ENCODE measurements around the gene UST. TPM values are rescaled to one million over a fixed set of nuclear protein-coding genes. Genes with fewer than 3 reads are reported as not detected.

The UST gene
- total RNA-seq, 2 experiments from 2014 or later = 1.2 to 1.5 TPM

GRCh38 chr6:149014631-149015534, 268.1 kb downstream of the UST start:
- Mint-ChIP-seq H3K27me3 (no peaks in the 10 kb centered on the region), H3K4me1 (ENCODE audit: low read depth) (peaks cover 3% of the 10 kb centered on the region), H3K27ac (no peak overlapping the region), H3K4me3 (no peak overlapping the region), H3K36me3 (ENCODE audit: low read depth) (no peaks in the 10 kb centered on the region), H3K9me3 (no peaks in the 10 kb centered on the region)
- ATAC-seq = no peak
- intact Hi-C loops (cut with micrococcal nuclease) = no loop called here
- DNase-seq = no peak
- no peak for TF ChIP-seq CTCF (IDR thresholded peaks at IDR 0.05)
- ChIA-PET POLR2A (interaction anchor here (0.8 kb wide), 1 partner anchor 472 kb away, joined by 3 read pairs; no protein-coding TSS in a partner anchor), CTCF (interaction anchor here (0.9 to 1.4 kb wide), 3 partner anchors 10 to 68 kb away, joined by 3 to 5 read pairs (median 4); no protein-coding TSS in a partner anchor)

- H3K4me1 Mint-ChIP-seq (ENCODE audit: low read depth) = peaks cover 3% of the 10 kb centered on the region
- POLR2A ChIA-PET = no interaction called here
- intact Hi-C loops (cut with micrococcal nuclease) = no loop called here
These were observed 269.0 kb downstream of the UST start for GRCh38 chr6:149015535-149016525.

GRCh38 chr6:149016716-149017115, 269.9 kb downstream of the UST start:
- Mint-ChIP-seq H3K27ac (no peak overlapping the region), H3K27me3 (no peaks in the 10 kb centered on the region), H3K36me3 (ENCODE audit: low read depth) (no peaks in the 10 kb centered on the region), H3K4me3 (no peak overlapping the region), H3K4me1 (ENCODE audit: low read depth) (peaks cover 3% of the 10 kb centered on the region), H3K9me3 (no peaks in the 10 kb centered on the region)
- DNase-seq (no peak), ATAC-seq (no peak)
- TF ChIP-seq CTCF (IDR thresholded peaks at IDR 0.05) = no peak
- CTCF ChIA-PET = interaction anchor here (1.8 kb wide), 1 partner anchor 16 kb away, joined by 4 read pairs; no protein-coding TSS in a partner anchor
- POLR2A ChIA-PET = no interaction called here
- intact Hi-C loops (cut with micrococcal nuclease) = no loop called here

More at GRCh38 chr6:149015535-149016525, 269.0 kb downstream of the UST start:
- DNase-seq = no peak
- no peaks in the 10 kb centered on the region for H3K27me3 Mint-ChIP-seq
- ATAC-seq = no peak
- no peak overlapping the region for H3K4me3 Mint-ChIP-seq
- CTCF ChIA-PET = interaction anchor here (1.4 to 1.8 kb wide), 2 partner anchors 12 to 17 kb away, joined by 4 to 5 read pairs; no protein-coding TSS in a partner anchor
- H3K27ac Mint-ChIP-seq = no peak overlapping the region
- no peaks in the 10 kb centered on the region for H3K9me3 Mint-ChIP-seq
- TF ChIP-seq CTCF (IDR thresholded peaks at IDR 0.05) = no peak
- H3K36me3 Mint-ChIP-seq (ENCODE audit: low read depth) = no peaks in the 10 kb centered on the region

- ChIA-PET POLR2A (no interaction called here), CTCF (interaction anchor here (1.0 kb wide), 1 partner anchor 8 kb away, joined by 3 read pairs; no protein-coding TSS in a partner anchor)
- H3K27me3 Mint-ChIP-seq = no peaks in the 10 kb centered on the region
- peaks cover 3% of the 10 kb centered on the region for H3K4me1 Mint-ChIP-seq (ENCODE audit: low read depth)
- TF ChIP-seq CTCF (IDR thresholded peaks at IDR 0.05) = no peak
- ATAC-seq (no peak), DNase-seq (no peak)
- intact Hi-C loops (cut with micrococcal nuclease) = no loop called here
- H3K27ac Mint-ChIP-seq = no peak overlapping the region
- no peak overlapping the region for H3K4me3 Mint-ChIP-seq
- H3K9me3 Mint-ChIP-seq = no peaks in the 10 kb centered on the region
- H3K36me3 Mint-ChIP-seq (ENCODE audit: low read depth) = no peaks in the 10 kb centered on the region
These were observed 273.5 kb downstream of the UST start for GRCh38 chr6:149020319-149020718.

Data from activated CD8-positive, alpha-beta T cell treated with anti-CD3 and anti-CD28 coated beads for 36 hours (primary cell).